Measurements from ENCODE around the gene DENND5B.

- no peak for TF ChIP-seq CTCF (IDR thresholded peaks at IDR 0.05)
- TF ChIP-seq POLR2AphosphoS5 (IDR thresholded peaks at IDR 0.05), result no peak
These were observed 17.9 kb downstream of the DENND5B start for GRCh38 chr12:31572900-31573600.

All from stomach (tissue), 4 donors.